Measurements from ENCODE around the gene METRNL.

GRCh38 chr17:83056583-83057396 is 22.6 kb upstream of the METRNL start:
- no peak for TF ChIP-seq CTCF (conservative IDR thresholded peaks at IDR 0.05)
- TF ChIP-seq EZH2 (IDR thresholded peaks at IDR 0.05; ENCODE audit: low read depth), result no peak

Data from PC-9 (cell line).